Right cardiac atrium (tissue), 5 donors: ENCODE measurements around the gene SPSB1. TPM values are rescaled to one million over a fixed set of nuclear protein-coding genes. Genes with fewer than 3 reads are reported as not detected.

ENCODE experiments used
- ATAC-seq, 2 donors: fragments of 200-7000 bp; cut with Tn5 transposase; one replicate each; pipeline versions ENCODE4 v1.8.0 to v1.9.1; 2020; ENCODE audit warnings: moderate library complexity in 2 of 2, mild to moderate bottlenecking in 1 of 2
- DNase-seq, 3 donors: peaks; one replicate each; pipeline ENCODE4 v3.0.0-alpha.2; 2020
- H3K27ac ChIP-seq: one replicate; pipeline ENCODE4 v1.5.1; 2013; ENCODE audit warnings: mild to moderate bottlenecking, low read length, control low read depth, moderate library complexity
- H3K27me3 ChIP-seq: one replicate; pipeline ENCODE4 v1.6.1; 2013; ENCODE audit not compliant: control insufficient read depth, insufficient read depth
- H3K4me1 ChIP-seq: one replicate; pipeline ENCODE4 v1.6.1; 2013; ENCODE audit warnings: low read length; ENCODE audit not compliant: control insufficient read depth, insufficient read depth
- H3K4me3 ChIP-seq: one replicate; pipeline ENCODE4 v1.5.1; 2013; ENCODE audit warnings: low read length, control low read depth
- H3K9me3 ChIP-seq: one replicate; pipeline ENCODE4 v1.6.1; 2013; ENCODE audit warnings: low read length; ENCODE audit not compliant: control insufficient read depth
- WGBS: extraction: QIAGEN DNeasy Blood & Tissue Kit; methylation state at CpG from one replicate; pipeline ENCODE4 v1.1.7; 2013; 5-methylcytosine and 5-hydroxymethylcytosine counted together
- intact Hi-C, 4 donors: fragments of 100-400 bp; cut with DNase I; formaldehyde crosslinking; loops; one replicate each; pipeline versions ENCODE4 v1.11.0 to v1.14.0; 2022 to 2023
- polyA plus RNA-seq: library from polyadenylated mRNA; stranded (reverse); fragments of 200-250 nt; gene quantifications from one replicate; pipeline ENCODE4 v1.2.3, GENCODE V29; 2013
- total RNA-seq, 4 donors: library from RNA; stranded (reverse); fragmentation: NEBNext Ultra II Directional; extraction: Animal tissue kit (Norgen Biotek cat#: 25700); gene quantifications; one replicate each; pipeline ENCODE4 v1.2.1, GENCODE V29; 2021
- donor health status: healthy with polysubstance abuse.
- donor health status: DM: no; HTN: yes; CAD: no.
- donor health status: DM: no; HTN: no; CAD: no.
- donor health status: DM: no; HTN: yes; CAD: no; lungs with severe emphysema.
- donor health status: DM: yes; HTN: yes; CAD: no.

The SPSB1 gene
- total and polyA plus RNA-seq, 5 donors = 15.5 to 24.0 (median 16.5) TPM

GRCh38 chr1:9313576-9313975, 20.9 kb downstream of the SPSB1 start:
- Histone ChIP-seq H3K27ac (no peak overlapping the region), H3K27me3 (no peaks in the 10 kb centered on the region), H3K4me1 (no peaks in the 10 kb centered on the region), H3K9me3 (no peaks in the 10 kb centered on the region), H3K4me3 (no peak overlapping the region)
- 91% methylated on average over 11 of the region's 11 CpGs for WGBS
- intact Hi-C loops = no loop called here
- peak in 1 of 3 donors; percentile 23 for DNase-seq
- no peak for ATAC-seq

- Histone ChIP-seq H3K27me3 (no peaks in the 10 kb centered on the region), H3K9me3 (no peaks in the 10 kb centered on the region), H3K27ac (no peak overlapping the region), H3K4me3 (no peak overlapping the region), H3K4me1 (no peaks in the 10 kb centered on the region)
- peak in 1 of 3 donors; percentile 14 for DNase-seq
- 73% methylated on average over 8 of the region's 8 CpGs for WGBS
- ATAC-seq = no peak
- intact Hi-C loops = no loop called here
Measured at GRCh38 chr1:9314111-9314510, 21.4 kb downstream of the SPSB1 start.

GRCh38 chr1:9314711-9315379, 22.2 kb downstream of the SPSB1 start:
- WGBS = 84% methylated on average over 11 of the region's 11 CpGs
- DNase-seq (no peak), ATAC-seq (no peak)
- Histone ChIP-seq H3K4me3 (no peak overlapping the region), H3K27me3 (no peaks in the 10 kb centered on the region), H3K9me3 (no peaks in the 10 kb centered on the region), H3K4me1 (no peaks in the 10 kb centered on the region), H3K27ac (no peak overlapping the region)
- intact Hi-C loops = no loop called here

GRCh38 chr1:9315411-9316079, 22.9 kb downstream of the SPSB1 start:
- Histone ChIP-seq H3K27ac (no peak overlapping the region), H3K27me3 (no peaks in the 10 kb centered on the region), H3K9me3 (no peaks in the 10 kb centered on the region), H3K4me1 (peaks cover 5% of the 10 kb centered on the region), H3K4me3 (no peak overlapping the region)
- ATAC-seq (no peak), DNase-seq (peak in 1 of 3 donors; percentile 51)
- 79% methylated on average over 20 of the region's 20 CpGs for WGBS
- intact Hi-C loops = no loop called here

GRCh38 chr1:9316080-9316444, 23.4 kb downstream of the SPSB1 start:
- no peak overlapping the region for H3K4me3 ChIP-seq
- H3K9me3 ChIP-seq = no peaks in the 10 kb centered on the region
- H3K27ac ChIP-seq = no peak overlapping the region
- peaks cover 5% of the 10 kb centered on the region for H3K4me1 ChIP-seq
- WGBS = 82% methylated on average over 7 of the region's 7 CpGs
- intact Hi-C loops = no loop called here
- DNase-seq (no peak), ATAC-seq (no peak)
- no peaks in the 10 kb centered on the region for H3K27me3 ChIP-seq

GRCh38 chr1:9316512-9316911, 23.8 kb downstream of the SPSB1 start:
- 96% methylated on average over 24 of the region's 24 CpGs for WGBS
- no peak overlapping the region for H3K4me3 ChIP-seq
- H3K27ac ChIP-seq = no peak overlapping the region
- intact Hi-C loops = no loop called here
- ATAC-seq (no peak), DNase-seq (peak in 1 of 3 donors; percentile 61)
- no peaks in the 10 kb centered on the region for H3K9me3 ChIP-seq
- H3K4me1 ChIP-seq = peaks cover 5% of the 10 kb centered on the region
- no peaks in the 10 kb centered on the region for H3K27me3 ChIP-seq

- Histone ChIP-seq H3K4me1 (peaks cover 6% of the 10 kb centered on the region), H3K27ac (no peak overlapping the region), H3K4me3 (no peak overlapping the region), H3K27me3 (no peaks in the 10 kb centered on the region), H3K9me3 (no peaks in the 10 kb centered on the region)
- no peak for ATAC-seq
- WGBS = 94% methylated on average over 7 of the region's 7 CpGs
- no peak for DNase-seq
- intact Hi-C loops = no loop called here
Measured at GRCh38 chr1:9317072-9317471, 24.4 kb downstream of the SPSB1 start.

- 45% methylated on average over 28 of the region's 28 CpGs for WGBS
- no peak overlapping the region for H3K4me3 ChIP-seq
- no peaks in the 10 kb centered on the region for H3K27me3 ChIP-seq
- intact Hi-C loops = no loop called here
- peak in 2 of 3 donors; percentile 53 to 77 for DNase-seq
- ATAC-seq = peak; percentile 6 to 16
- H3K4me1 ChIP-seq = peaks cover 11% of the 10 kb centered on the region
- no peaks in the 10 kb centered on the region for H3K9me3 ChIP-seq
- H3K27ac ChIP-seq = no peak overlapping the region
Measured at GRCh38 chr1:9317591-9318417, 25.1 kb downstream of the SPSB1 start.

- intact Hi-C loops = no loop called here
- no peak overlapping the region for H3K27ac ChIP-seq
- H3K4me1 ChIP-seq = peaks cover 11% of the 10 kb centered on the region
- no peak for DNase-seq
- 93% methylated on average over 20 of the region's 20 CpGs for WGBS
- H3K4me3 ChIP-seq = no peak overlapping the region
- no peak for ATAC-seq
- no peaks in the 10 kb centered on the region for H3K27me3 ChIP-seq
- H3K9me3 ChIP-seq = no peaks in the 10 kb centered on the region
Measured at GRCh38 chr1:9319208-9319788, 26.6 kb downstream of the SPSB1 start.

GRCh38 chr1:9319789-9320519, 27.3 kb downstream of the SPSB1 start:
- intact Hi-C loops = no loop called here
- Histone ChIP-seq H3K4me3 (no peak overlapping the region), H3K9me3 (no peaks in the 10 kb centered on the region), H3K27me3 (no peaks in the 10 kb centered on the region), H3K27ac (no peak overlapping the region), H3K4me1 (peaks cover 11% of the 10 kb centered on the region)
- WGBS = 82% methylated on average over 21 of the region's 21 CpGs
- ATAC-seq (no peak), DNase-seq (no peak)
